T47D (cell line): ENCODE results near the gene DISC1.
"Not testable (repeated sequence)": the region's sequence is repeated elsewhere in the genome, so short reads cannot be mapped to it uniquely, and the experiment has no call there.

Experiments used
- DNase-seq, 2 experiments: peaks; one replicate each; pipeline versions ENCODE4 v3.0.0 to v3.0.0-alpha.2; 2011 to 2012; ENCODE audit warnings: low read depth in 1 of 2, low spot score in 1 of 2
- JUND ChIP-seq: IDR thresholded peaks from 2 replicates; pipeline ENCODE4 v1.6.1; 2012; ENCODE audit warnings: low read depth
- in situ Hi-C: cut with HindIII; loops from 2 replicates; pipeline ENCODE4 v1.10.0; 2016; ENCODE audit warnings: low sequenced_read_pairs, low pct_unique_long_range_greater_than_20kb

Gene DISC1

GRCh38 chr1:231939118-231939517, 312.5 kb downstream of the DISC1 start:
- DNase-seq: no peak
- no peak for TF ChIP-seq JUND
- in situ Hi-C loops: no loop called here

GRCh38 chr1:231940116-231940515, 313.5 kb downstream of the DISC1 start:
- no peak for TF ChIP-seq JUND
- in situ Hi-C loops: no loop called here
- DNase-seq: no peak

- DNase-seq: no peak
- in situ Hi-C loops: no loop called here
- TF ChIP-seq JUND: no peak
Measured at GRCh38 chr1:231940701-231941100, 314.1 kb downstream of the DISC1 start.

- TF ChIP-seq JUND: no peak
- in situ Hi-C loops: no loop called here
- DNase-seq: no peak
Measured at GRCh38 chr1:231943084-231943483, 316.5 kb downstream of the DISC1 start.

- DNase-seq, in situ Hi-C loops: not testable (repeated sequence)
Measured at GRCh38 chr1:231948102-231948501, 321.5 kb downstream of the DISC1 start.

GRCh38 chr1:231949277-231950091, 322.9 kb downstream of the DISC1 start:
- no peak for TF ChIP-seq JUND
- DNase-seq: no peak
- in situ Hi-C loops: no loop called here

- no peak for DNase-seq
- TF ChIP-seq JUND: no peak
- in situ Hi-C loops: no loop called here
Measured at GRCh38 chr1:231950331-231951128, 323.9 kb downstream of the DISC1 start.

- TF ChIP-seq JUND: no peak
- no peak for DNase-seq
- in situ Hi-C loops: no loop called here
Measured at GRCh38 chr1:231951374-231951773, 324.8 kb downstream of the DISC1 start.

GRCh38 chr1:231952154-231952553, 325.6 kb downstream of the DISC1 start:
- no peak for TF ChIP-seq JUND
- no peak for DNase-seq
- in situ Hi-C loops: no loop called here

- TF ChIP-seq JUND: no peak
- in situ Hi-C loops: no loop called here
- peak in 1 of 2 experiments; percentile 23 for DNase-seq
Measured at GRCh38 chr1:231953660-231954059, 327.1 kb downstream of the DISC1 start.

- in situ Hi-C loops: no loop called here
- DNase-seq: no peak
- TF ChIP-seq JUND: no peak
Measured at GRCh38 chr1:231954751-231955150, 328.2 kb downstream of the DISC1 start.

GRCh38 chr1:231957359-231957758, 330.8 kb downstream of the DISC1 start:
- in situ Hi-C loops: no loop called here
- no peak for TF ChIP-seq JUND
- DNase-seq: no peak

- no peak for TF ChIP-seq JUND
- in situ Hi-C loops: no loop called here
- no peak for DNase-seq
Measured at GRCh38 chr1:231958448-231958847, 331.9 kb downstream of the DISC1 start.
